ENCODE data around the gene KICS2.

GRCh38 chr12:64255249-64255648 lies 33.2 kb upstream of the KICS2 start:
- no peak for TF ChIP-seq POLR2AphosphoS5 (IDR thresholded peaks at IDR 0.05; ENCODE audit: borderline replicate concordance, low read depth, low read length)
- TF ChIP-seq EZH2 (IDR thresholded peaks at IDR 0.05): no peak

Data from SK-N-MC (cell line).